ENCODE results near the gene FAM43A.

FAM43A gene

GRCh38 chr3:194685065-194685717, 492 bp upstream of the FAM43A start:
- DNase-seq (ENCODE audit: extremely low read depth, insufficient read length) = no peak
- peak overlapping the region; percentile 70 for H3K4me3 ChIP-seq (replicated peaks; ENCODE audit: low read depth, low read length)
- no peaks in the 10 kb centered on the region for H3K36me3 ChIP-seq (ENCODE audit: control insufficient read depth, insufficient read depth, low read length)
- no peaks in the 10 kb centered on the region for H3K27me3 ChIP-seq (replicated peaks; ENCODE audit: control insufficient read depth, insufficient read depth, low read length)
- TF ChIP-seq, protein P1, sequence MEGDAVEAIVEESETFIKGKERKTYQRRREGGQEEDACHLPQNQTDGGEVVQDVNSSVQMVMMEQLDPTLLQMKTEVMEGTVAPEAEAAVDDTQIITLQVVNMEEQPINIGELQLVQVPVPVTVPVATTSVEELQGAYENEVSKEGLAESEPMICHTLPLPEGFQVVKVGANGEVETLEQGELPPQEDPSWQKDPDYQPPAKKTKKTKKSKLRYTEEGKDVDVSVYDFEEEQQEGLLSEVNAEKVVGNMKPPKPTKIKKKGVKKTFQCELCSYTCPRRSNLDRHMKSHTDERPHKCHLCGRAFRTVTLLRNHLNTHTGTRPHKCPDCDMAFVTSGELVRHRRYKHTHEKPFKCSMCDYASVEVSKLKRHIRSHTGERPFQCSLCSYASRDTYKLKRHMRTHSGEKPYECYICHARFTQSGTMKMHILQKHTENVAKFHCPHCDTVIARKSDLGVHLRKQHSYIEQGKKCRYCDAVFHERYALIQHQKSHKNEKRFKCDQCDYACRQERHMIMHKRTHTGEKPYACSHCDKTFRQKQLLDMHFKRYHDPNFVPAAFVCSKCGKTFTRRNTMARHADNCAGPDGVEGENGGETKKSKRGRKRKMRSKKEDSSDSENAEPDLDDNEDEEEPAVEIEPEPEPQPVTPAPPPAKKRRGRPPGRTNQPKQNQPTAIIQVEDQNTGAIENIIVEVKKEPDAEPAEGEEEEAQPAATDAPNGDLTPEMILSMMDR (IDR thresholded peaks at IDR 0.05; ENCODE audit: insufficient read depth, low read length, poor library complexity, severe bottlenecking) = no peak

DNA sequence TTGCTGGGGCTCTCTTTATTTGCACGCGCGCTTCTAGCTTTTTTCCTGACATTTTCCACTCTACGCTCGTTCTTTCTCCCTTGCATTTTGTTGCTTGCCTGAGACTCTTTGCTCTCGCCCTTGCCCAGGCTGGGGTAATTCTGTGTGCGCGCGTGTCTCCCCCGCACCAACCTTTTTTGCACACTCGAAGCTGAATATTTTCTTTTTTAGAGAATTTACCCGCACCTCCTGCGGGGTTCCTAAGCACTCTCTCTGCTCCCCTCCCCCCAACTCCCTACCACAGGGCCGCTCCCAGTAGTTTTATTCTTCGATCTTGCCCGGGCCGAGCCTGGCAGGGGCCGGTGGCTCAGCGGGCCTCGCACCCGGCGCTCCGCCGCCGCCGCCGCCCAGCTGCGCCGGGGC, 732 bp downstream of the FAM43A start:
- Histone ChIP-seq H3K27me3 (replicated peaks; ENCODE audit: control insufficient read depth, insufficient read depth, low read length) (no peaks in the 10 kb centered on the region), H3K4me3 (replicated peaks; ENCODE audit: low read depth, low read length) (peak overlapping the region; percentile 70), H3K36me3 (ENCODE audit: control insufficient read depth, insufficient read depth, low read length) (no peaks in the 10 kb centered on the region)
- DNase-seq (ENCODE audit: extremely low read depth, insufficient read length) = no peak
- TF ChIP-seq, protein P1 (IDR thresholded peaks at IDR 0.05; ENCODE audit: insufficient read depth, low read length, poor library complexity, severe bottlenecking) = no peak

DNA sequence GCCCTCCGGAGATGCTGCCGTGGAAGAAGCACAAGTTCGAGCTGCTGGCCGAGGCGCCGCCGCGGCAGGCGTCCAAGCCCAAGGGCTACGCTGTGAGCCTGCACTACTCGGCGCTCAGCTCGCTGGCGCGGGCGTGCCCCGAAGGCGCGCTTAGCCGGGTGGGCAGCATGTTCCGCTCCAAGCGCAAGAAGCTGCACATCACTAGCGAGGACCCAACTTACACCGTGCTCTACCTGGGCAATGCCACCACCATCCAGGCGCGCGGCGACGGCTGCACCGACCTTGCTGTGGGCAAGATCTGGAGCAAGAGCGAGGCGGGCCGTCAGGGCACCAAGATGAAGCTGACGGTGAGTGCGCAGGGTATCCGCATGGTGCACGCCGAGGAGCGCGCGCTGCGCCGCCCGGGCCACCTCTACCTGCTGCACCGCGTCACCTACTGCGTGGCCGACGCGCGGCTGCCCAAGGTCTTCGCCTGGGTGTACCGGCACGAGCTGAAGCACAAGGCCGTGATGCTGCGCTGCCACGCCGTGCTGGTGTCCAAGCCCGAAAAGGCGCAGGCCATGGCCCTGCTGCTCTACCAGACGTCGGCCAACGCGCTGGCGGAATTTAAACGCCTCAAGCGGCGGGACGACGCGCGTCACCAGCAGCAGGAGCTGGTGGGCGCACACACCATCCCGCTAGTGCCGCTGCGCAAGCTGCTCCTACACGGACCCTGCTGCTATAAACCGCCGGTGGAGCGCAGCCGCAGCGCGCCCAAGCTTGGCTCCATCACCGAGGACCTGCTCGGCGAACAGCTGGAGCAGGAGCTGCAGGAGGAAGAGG, 1.3 kb downstream of the FAM43A start:
- no peaks in the 10 kb centered on the region for H3K36me3 ChIP-seq (ENCODE audit: control insufficient read depth, insufficient read depth, low read length)
- TF ChIP-seq, protein P1 (IDR thresholded peaks at IDR 0.05; ENCODE audit: insufficient read depth, low read length, poor library complexity, severe bottlenecking) = no peak
- no peaks in the 10 kb centered on the region for H3K27me3 ChIP-seq (replicated peaks; ENCODE audit: control insufficient read depth, insufficient read depth, low read length)
- DNase-seq (ENCODE audit: extremely low read depth, insufficient read length) = peak; percentile 73
- peak overlapping the region; percentile 70 for H3K4me3 ChIP-seq (replicated peaks; ENCODE audit: low read depth, low read length)

DNA sequence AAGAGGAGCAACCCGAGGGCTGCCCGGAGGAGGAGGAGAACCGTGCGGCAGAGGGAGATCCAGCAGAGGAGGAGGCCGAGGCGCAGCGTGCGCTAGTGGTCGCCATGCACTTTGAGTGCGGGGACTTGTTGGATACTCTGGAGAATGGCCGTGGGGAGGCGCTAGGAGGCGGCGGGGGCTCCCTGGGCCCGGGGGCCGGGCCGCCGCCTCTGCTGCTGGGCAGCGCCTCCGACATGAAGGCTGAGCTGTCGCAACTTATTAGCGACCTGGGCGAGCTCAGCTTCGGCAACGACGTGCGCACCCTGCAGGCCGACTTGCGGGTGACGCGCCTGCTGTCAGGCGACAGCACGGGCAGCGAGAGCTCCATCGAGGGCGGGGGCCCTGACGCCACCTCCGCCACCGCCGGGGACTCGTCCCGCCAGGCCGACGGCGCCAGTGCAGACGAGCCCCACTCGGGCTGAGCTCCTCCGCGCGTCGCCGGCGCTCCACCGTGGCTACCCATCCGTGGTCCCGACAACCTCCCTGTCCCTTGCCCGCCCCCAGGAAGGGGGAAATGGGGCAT, 2.0 kb downstream of the FAM43A start:
- TF ChIP-seq, protein P1 (IDR thresholded peaks at IDR 0.05; ENCODE audit: insufficient read depth, low read length, poor library complexity, severe bottlenecking) = peak; percentile 28
- DNase-seq (ENCODE audit: extremely low read depth, insufficient read length) = peak; percentile 85
- no peaks in the 10 kb centered on the region for H3K36me3 ChIP-seq (ENCODE audit: control insufficient read depth, insufficient read depth, low read length)
- no peaks in the 10 kb centered on the region for H3K27me3 ChIP-seq (replicated peaks; ENCODE audit: control insufficient read depth, insufficient read depth, low read length)
- H3K4me3 ChIP-seq (replicated peaks; ENCODE audit: low read depth, low read length) = peak overlapping the region; percentile 70

GRCh38 chr3:194688200-194688740, 2.6 kb downstream of the FAM43A start:
- Histone ChIP-seq H3K4me3 (replicated peaks; ENCODE audit: low read depth, low read length) (peak overlapping the region; percentile 70), H3K27me3 (replicated peaks; ENCODE audit: control insufficient read depth, insufficient read depth, low read length) (no peaks in the 10 kb centered on the region), H3K36me3 (ENCODE audit: control insufficient read depth, insufficient read depth, low read length) (no peaks in the 10 kb centered on the region)
- TF ChIP-seq, protein P1 (IDR thresholded peaks at IDR 0.05; ENCODE audit: insufficient read depth, low read length, poor library complexity, severe bottlenecking) = no peak
- DNase-seq (ENCODE audit: extremely low read depth, insufficient read length) = no peak

All from GM06990 (cell line).